HG03159 (cell line): ENCODE results near the gene DARS1.

Experiments
- ATAC-seq: cut with Tn5 transposase; IDR thresholded peaks from one replicate; pipeline ENCODE4 v1.9.1; 2021; ENCODE audit warnings: mild to moderate bottlenecking, moderate library complexity; ENCODE audit not compliant: unreplicated experiment

DARS1 gene

DNA sequence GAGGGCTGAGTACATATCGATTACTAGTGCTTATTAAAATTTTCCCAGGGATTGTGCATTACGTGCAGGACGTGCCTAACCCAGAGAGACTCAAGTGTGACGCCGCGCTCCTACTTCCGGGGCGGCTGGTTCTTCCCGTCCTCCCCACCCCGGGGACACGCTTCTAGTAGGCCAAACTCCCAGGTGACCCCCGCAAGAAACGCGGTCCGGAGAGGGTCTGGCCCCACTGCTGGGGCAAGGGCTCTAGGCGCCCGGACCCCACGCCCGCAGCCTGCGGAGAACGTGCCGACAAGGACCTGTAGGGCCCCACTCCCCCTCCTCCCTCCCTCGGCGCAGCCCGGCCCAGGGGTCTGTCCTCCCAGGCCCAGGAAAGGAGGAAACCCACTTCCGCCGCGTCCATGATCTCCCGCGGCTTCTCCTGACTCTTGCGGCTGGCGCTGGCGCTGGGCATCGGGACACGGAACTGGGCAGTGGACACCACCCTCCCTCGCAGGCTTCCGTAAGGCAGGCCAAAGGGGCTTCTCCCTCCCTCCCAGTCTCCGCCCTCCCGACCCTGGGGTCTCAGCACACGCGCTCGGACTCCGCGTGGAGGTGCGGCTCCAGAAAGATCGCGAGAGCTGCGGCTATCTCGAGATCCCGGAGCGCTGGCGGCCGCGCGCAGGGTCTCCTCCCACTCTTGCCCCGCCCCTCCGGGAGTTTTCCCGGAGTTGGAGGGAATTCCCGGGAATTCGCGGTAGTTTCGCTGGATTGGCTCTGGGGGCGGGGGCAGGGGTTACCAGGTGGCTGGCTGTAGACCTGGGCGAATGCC lies at the start of gene DARS1:
TSS of gene DARS1 (minus strand) at position 609 of the 808 bp plus-strand sequence. CDS start at position 451, 158 bp downstream.
- peak; percentile 77 for ATAC-seq

DNA sequence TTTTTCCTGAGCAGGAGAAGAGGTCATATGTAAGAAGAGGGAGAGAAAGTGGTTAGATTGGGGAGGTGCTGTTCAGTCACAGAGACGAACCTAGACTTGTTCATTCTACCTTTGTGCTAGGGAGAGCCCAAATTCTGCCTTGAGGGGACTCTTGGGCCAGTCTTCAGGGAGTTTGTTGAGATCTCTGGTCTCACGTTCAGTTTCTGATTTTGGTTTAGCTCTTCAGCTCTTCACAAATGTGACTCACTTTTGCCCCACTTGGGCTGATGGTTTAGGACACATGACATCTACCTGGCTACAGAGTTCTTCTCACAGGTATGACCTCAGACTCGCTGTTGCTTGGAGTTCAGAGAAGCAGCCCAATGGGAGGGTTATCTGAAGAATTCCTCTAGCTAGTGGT lies 49.2 kb upstream of the DARS1 start:
- ATAC-seq = no peak

DNA sequence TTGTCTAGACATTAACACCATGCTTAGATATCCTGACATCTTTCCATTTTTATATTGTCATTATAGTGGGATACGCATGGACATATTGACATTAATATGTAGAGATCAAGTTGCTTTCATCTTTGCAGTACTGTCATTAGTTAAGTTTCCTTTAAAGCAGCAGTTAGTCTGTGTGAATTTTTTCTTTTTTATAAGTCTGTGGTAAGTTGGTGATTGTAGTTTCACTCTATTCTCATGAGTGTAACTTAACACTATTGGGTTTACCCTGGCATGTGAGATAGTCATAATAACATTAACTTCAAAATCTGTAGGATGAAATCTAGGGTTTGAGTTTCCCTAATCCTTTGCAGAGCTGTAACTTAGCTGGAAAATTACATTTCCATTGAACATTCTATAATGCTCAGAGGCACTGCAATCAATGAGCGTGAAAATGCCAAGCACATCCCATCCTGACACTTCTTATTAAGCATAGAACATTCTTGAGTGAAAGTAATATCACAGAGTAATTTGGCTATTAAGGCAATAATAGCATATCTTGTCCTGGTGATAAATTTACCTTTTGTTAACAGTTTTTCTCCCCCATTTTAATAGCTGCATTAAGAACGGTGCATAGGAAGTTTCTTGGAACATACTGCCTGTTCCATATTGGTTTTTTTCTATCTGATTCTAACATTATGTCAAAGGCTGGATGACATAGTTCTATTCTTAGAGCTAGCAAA lies 47.5 kb upstream of the DARS1 start:
- no peak for ATAC-seq

DNA sequence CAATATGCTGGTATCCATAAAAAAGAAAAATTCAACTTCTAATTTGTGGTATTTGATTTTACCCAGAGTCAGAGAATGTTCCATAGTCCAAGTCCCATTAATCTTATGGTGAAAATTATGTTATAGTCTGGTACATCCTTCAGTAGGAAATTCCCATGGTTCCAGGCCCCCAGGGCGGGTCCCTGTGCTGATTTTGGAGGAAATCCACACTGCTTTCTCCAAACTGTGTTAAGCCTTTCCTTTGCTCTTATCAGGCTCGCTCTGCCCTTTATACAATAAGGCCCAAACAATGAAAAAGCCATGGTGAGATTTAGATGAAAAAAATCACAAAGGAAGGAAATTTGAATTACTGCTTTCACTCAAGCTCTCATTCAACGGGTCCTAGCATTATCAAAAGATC lies 46.8 kb upstream of the DARS1 start:
- no peak for ATAC-seq

DNA sequence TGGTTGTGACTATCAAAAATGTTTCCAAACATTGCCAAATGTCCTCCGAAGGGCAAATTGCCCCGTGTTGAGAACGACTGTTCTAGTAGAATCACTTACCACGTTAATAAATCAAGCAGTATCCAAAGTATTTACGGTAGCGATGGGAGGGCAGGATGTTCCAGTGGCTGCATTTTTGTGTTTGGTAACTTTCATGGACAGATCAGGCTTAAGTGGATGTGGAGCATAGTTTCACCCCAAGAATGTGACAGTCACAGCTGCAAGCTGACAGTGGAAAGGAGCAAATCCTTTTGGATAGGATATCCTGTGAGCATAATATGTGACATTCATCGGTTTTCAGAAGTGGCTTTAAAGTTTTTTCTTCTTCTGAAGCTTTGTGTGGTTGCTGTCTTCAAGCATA lies 46.3 kb upstream of the DARS1 start:
- ATAC-seq = no peak

DNA sequence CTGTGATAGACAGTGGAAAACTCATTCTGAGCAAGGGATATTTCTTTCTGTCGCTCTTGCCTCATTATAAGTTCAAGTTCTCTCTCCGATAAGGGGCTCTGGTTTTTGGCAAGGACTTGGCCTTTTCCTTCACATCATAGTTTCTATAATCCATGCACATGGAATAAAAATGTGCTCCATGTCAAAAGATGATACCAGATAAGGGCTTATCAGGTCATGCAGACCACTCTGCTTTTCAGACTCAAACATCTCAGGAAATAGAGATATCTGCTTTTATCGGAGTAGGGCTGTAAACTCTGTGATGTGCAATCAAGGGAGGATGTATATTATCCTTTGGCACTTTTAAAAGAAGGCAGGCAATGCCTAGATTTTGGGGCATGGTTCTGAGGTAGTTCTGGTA lies 45.0 kb upstream of the DARS1 start:
- no peak for ATAC-seq

DNA sequence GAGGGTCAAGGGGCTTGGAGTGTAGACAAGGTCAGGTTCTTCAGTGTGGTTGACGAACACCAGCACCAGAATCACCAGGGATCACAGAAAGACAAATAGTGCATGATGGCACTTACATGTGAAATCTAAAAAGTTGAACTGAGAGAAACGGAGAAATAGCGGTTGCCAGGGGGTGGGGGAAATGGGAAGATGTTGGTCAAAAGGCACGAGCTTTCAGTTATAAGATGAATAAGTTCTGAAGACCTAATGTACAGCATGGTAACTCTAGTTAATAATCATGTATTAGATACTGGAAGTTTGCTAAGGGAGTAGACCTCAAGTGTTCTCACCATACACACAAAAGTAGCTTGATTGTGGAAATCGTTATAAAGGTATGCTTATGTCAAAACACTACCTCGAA lies 43.7 kb upstream of the DARS1 start:
- peak; percentile 77 for ATAC-seq

DNA sequence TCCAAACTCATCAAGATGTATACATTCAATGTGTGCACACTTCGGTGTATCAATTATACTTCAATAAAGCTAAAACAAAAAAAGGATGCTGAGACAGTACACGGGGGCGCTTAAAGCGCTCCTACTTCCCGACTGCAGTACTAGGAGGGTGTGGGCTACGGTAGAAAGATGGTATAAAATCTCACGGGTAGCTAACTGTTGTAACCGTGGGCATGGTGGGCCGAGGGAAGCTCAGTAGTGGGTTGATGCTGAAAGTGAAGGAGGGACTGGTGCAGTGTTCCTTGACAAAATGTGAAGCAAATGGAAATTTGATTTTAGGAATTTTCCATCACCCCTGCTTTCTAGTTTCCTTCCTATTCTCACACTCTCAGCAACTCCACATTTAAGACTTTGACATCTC lies 42.6 kb upstream of the DARS1 start:
- no peak for ATAC-seq

DNA sequence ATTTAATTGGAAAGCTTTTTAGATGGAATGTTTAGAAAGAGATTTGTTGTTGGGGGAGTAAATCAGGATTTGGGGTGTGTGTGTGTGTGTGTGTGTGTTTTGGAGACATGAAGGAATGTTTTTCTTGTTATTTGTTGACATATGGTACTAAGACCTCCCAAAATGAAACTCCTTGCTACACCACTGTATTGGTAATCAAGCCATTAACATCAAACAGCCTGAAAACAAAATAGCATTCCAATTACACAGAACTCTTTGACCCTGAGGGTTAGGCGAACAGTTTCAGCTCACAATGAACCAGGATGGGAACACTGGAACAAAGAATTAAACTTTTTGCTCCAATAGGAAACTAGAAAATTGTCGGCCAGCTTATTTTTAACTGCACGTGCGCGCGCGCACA lies 41.7 kb upstream of the DARS1 start:
- no peak for ATAC-seq

DNA sequence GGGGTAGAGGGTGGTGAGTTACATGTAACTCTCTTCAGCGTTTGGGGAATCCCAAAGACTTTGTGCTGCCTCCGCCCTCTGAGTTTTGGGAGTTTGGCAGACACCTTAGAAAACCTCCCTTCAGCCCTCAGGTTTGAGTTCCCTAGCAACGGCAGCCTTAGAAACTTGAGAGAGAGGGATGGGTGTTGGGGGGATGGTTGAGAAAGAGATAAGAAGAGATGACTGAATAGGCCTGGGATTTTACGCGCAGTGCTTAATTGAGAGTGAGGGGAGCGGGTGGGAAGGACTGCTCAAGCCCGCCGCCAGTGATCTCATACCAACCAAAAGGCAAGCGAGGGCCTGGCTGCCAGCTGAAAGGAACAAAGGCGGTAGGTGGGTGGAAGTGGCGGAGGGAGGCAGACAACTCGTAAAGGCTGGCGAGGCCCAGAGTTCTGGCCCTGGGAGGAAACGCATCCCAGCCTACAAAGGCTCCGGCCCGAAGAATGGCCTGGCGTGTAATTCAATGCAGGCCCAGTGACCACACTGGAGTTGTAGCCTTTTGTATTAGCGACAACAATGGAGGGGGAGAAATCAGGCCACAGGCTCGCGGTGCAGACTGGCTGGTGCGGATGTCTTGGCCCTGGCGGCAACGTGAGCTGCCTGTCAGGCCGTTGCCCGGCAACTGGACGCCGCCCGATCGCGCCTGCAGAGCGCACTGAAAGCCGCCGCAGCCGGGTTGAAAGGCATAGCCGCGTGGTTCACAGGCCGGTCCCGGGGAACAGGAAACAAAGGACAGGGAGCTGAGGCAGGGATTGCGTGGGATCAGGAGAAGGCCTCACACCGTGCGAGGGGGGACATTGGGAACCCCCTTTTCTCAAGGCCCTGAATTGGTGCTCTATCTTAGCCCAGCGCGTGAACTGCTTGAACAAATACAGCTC lies 39.9 kb upstream of the DARS1 start:
- ATAC-seq = no peak

DNA sequence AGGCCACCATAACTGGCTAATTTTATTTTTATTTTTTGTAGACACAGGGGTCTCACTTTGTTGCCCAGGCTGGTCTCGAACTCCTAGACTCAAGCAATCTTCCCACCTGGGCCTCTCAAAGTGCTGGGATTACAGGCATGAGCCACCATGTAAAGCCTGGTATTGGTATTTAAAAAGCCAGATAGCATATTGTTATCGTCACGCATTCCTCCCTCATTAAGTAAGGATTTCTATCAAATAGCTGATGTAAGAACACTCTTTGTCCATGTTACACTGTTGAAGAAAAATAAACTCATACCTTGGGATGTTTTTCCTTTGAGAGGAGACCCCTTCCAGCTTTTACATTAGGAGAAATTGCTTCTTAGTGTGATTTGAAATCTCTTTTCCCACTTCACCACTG lies 39.2 kb upstream of the DARS1 start:
- no peak for ATAC-seq

DNA sequence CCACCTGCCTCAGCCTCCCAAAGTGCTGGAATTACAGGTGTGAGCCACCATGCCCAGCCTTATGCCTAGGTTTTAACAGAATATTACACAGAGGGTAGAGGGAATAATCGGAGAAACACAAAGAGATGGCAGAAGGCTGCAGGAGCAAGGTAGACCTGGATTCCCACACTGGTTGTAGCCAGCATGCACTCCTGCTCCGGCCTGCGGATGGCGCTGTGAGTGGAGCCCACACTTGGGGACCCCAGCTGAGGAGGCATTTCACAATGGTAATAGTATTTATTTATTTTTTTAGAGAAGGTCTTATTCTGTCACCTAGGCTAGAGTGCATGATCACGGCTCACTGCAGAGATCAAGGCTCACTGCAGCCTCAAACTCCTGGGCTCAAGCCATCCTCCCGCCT lies 38.8 kb upstream of the DARS1 start:
- no peak for ATAC-seq

DNA sequence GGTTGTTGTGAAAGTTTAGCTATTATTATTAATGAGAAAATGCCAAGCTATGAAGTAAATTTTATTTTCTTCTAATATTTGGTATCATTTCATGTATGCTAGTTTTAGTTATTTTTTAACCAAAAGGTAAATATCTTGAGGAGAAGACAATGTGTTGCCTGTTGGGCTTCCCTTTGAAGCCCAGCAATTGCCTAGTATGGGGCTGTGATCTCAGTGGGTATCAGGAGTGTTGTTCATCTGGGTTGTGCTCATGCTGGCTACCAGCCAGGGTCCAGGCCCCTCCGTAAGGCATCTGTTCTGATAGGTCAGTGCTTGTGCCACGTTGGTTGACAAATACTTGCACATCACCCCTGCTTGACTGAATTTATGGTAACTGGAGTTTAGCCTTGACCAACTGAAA lies 38.0 kb upstream of the DARS1 start:
- ATAC-seq = no peak

DNA sequence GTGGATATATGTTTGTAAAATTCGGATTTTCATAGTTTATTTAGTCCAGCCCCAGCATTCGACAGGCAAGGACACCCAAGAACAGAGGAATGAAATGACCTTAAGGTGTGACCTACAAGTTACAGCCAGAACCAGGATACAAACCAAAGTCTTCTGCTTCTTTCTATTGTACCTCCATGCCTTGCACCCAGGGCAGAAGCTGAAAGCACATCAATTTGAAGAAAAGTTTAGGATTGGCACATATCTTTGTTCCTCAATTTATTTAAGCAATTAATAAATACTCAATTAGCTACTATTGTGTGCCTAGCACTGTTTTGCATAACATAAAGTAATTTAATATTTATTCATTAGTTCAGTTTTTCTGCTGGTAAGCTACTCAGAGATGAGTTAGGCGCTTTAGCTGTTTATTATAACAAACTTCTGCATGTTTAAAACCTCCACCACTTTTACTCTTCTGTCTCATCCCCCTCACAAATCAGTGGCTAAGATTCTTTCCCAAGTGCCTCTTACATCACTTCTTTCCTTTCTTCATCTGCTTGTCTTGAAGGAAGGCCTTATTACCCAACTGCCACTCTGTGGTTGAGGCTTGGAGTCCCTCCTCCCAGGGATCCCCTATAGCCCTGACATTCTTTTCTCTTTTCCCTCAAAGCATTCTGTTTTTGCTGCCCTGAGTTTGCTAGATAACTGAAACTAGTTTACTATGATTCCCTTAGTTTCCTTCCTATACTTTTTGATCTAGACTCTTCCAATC lies 37.1 kb upstream of the DARS1 start:
- no peak for ATAC-seq

DNA sequence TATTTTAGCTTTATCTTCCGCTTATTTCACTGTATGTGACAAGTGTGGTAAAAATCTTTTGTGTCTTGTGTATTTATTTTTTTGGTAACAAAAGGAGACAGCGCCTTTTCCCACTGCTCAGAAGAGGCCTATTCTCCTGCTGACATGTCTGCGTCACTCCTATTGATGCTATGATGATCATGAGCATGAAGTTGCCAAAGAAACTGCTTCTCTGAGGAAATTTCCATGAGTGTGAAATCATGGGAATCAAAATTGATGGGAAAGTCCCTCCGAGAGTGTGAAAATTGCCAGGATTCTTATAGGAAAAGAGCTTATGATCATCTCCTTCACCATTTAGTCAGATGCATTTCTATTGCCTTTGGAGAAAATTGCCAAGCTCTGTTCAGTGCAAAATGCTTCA lies 36.5 kb upstream of the DARS1 start:
- no peak for ATAC-seq

DNA sequence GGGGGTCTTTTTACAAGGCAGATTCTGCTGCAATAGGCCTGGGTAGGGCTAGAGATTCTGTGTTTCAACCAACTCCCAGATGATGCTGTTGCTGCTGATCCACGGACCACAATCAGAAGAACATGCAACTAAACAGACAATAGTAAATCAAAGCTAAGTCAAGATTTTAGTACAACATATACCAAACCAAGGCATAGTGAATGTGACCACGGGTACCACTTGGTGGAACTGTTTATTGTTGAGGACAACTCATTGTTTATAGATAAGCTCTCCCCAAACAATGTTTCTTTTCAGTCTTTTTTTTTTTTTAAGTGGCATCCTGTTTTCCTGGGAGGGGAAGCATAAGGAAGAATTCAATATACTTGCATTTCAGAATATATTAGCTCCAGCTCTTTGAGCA lies 36.0 kb upstream of the DARS1 start:
- ATAC-seq = no peak

DNA sequence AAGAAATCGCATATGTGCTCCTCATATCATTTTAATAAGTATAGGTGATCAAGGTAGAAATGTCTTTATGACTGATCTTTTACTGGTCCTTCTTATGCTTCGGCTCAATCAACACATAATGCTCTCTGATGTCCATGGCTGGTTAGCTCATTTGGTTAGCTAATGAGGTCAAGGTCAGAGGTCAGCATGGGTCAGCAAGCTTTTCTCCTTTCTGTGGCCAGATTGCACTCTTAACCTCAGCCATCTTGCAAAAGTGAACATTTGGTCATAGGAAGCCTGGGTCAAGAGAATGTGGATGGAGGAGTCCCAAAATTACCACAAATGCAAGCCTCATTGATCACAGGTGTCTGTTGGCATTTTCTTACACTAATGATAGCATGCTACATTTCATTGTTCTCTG lies 35.4 kb upstream of the DARS1 start:
- no peak for ATAC-seq

DNA sequence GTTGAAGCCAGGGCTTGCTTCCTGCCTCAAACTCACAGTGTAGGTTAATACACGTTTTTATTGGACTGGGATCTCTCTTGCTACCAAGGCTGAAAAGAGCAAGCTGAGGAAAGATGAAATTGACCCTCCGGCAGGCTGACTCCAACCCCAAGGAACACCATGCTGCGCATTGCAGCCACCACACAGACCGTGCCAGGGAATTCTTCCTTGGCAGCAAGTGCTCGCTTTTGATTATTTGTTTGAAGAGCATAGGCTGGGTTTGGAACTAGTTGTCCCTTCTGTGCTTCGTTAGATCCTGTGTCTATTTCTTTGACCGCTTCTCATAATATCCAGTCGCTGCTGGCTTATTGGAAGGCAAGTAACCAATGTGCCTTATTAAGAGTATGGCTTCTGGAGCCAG lies 34.4 kb upstream of the DARS1 start:
- no peak for ATAC-seq

DNA sequence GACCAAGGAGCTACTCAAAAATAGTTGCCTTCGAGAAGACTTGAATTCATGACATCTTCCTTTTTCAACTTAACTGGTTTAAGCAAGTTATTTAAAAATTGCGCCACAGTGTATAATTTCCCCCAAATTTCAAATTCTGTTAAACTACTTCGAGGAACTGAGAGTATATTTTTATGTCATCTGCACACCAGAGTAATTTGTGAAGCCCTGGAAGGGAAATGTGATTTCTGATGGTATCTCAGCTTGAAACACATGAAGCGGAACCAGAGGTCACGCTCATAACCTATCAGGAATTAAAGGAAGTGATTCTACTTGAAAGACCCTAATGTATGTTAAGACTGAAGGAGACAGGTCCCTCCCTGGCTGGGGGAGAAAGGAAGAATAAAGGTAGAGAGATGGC lies 33.9 kb upstream of the DARS1 start:
- peak; percentile 86 for ATAC-seq

DNA sequence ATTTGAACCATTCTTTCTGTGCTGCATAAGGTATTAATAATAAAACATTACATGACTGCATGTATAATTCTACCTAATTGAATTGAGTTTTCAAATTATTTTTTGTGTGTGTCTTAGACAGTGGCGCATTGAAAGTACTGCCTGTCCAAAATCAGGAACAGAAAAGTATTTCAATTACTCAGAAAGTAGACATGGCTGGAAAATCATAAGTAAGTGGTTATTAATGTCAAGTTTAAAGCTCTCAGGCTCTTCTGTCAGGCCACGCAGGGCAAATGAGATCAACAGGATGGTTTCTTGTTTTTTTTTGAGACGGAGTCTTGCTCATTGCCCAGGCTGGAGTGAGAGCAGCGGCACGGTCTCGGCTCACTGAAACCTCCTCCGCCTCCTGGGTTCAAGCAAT lies 32.4 kb upstream of the DARS1 start:
- no peak for ATAC-seq

DNA sequence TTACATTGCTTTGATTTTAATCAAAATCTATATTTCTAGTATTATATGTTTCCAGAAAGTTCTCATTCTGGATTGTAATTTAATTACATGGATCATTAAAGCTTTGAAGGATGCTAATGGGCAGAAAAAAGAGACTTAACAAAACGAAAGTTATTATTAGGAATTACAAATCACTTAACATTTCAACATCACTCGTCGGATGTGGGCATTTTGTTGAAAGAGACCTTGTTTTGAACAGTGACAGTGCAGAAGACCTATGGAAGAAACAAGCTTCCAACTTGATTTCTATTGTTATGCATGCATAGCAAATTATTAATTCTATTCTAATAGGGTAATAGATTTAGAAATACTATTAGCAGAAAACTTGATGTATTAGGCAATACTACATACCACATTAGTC lies 31.4 kb upstream of the DARS1 start:
- no peak for ATAC-seq
